Fibroblast of the aortic adventitia (primary cell): ENCODE results near the gene PIP4K2A. TPM values are rescaled to one million over a fixed set of nuclear protein-coding genes. Genes with fewer than 3 reads are reported as not detected.

Experiments
- DNase-seq: peaks from one replicate; pipeline ENCODE4 v3.0.0-alpha.2; 2010; ENCODE audit warnings: low read depth
- H3K4me3 ChIP-seq: 2 replicates; pipeline ENCODE4 v1.5.1; 2011; ENCODE audit warnings: low read depth, mild to moderate bottlenecking, control low read depth, low read length, moderate library complexity
- CTCF ChIP-seq: IDR thresholded peaks from 2 replicates; pipeline ENCODE4 v1.5.1; 2011; ENCODE audit warnings: mild to moderate bottlenecking, low read length, control low read depth, inconsistent platforms; ENCODE audit not compliant: insufficient read depth
- total RNA-seq: library from RNA; depleted of rRNA; stranded (reverse); fragments of >200 nt; gene quantifications from 2 replicates; pipeline ENCODE4 v1.2.3, GENCODE V29; 2012; ENCODE audit warnings: low replicate concordance

PIP4K2A gene
- total RNA-seq, 1 donor = 52.2 TPM

- no peak overlapping the region for H3K4me3 ChIP-seq
- no peak for TF ChIP-seq CTCF
- DNase-seq = no peak
Measured at GRCh38 chr10:22672319-22673090, 41.9 kb downstream of the PIP4K2A start.

- peak; percentile 81 for DNase-seq
- TF ChIP-seq CTCF = no peak
- no peak overlapping the region for H3K4me3 ChIP-seq
Measured at GRCh38 chr10:22670788-22671187, 43.6 kb downstream of the PIP4K2A start.

- TF ChIP-seq CTCF = no peak
- no peak for DNase-seq
- no peak overlapping the region for H3K4me3 ChIP-seq
Measured at GRCh38 chr10:22669163-22669711, 45.1 kb downstream of the PIP4K2A start.

GRCh38 chr10:22667093-22667480 lies 47.3 kb downstream of the PIP4K2A start:
- DNase-seq = no peak
- no peak for TF ChIP-seq CTCF
- no peak overlapping the region for H3K4me3 ChIP-seq

- no peak overlapping the region for H3K4me3 ChIP-seq
- DNase-seq = peak; percentile 44
- no peak for TF ChIP-seq CTCF
Measured at GRCh38 chr10:22666287-22667092, 47.9 kb downstream of the PIP4K2A start.

GRCh38 chr10:22665329-22665728 lies 49.0 kb downstream of the PIP4K2A start:
- DNase-seq = no peak
- no peak for TF ChIP-seq CTCF
- no peak overlapping the region for H3K4me3 ChIP-seq
